HG02571 (cell line): ENCODE measurements around the gene GFM2.
"Not testable (repeated sequence)": the region's sequence is repeated elsewhere in the genome, so short reads cannot be mapped to it uniquely, and the experiment has no call there.

ENCODE experiments used
- ATAC-seq: cut with Tn5 transposase; IDR thresholded peaks from one replicate; pipeline ENCODE4 v1.9.1; 2021; ENCODE audit warnings: mild to moderate bottlenecking, moderate library complexity; ENCODE audit not compliant: unreplicated experiment

The GFM2 gene

GRCh38 chr5:74717596-74717995, 49.3 kb downstream of the GFM2 start:
- ATAC-seq = no peak

- ATAC-seq = no peak
These were observed 73.7 kb downstream of the GFM2 start for GRCh38 chr5:74693191-74693590.

- ATAC-seq = no peak
These were observed 79.8 kb downstream of the GFM2 start for GRCh38 chr5:74686962-74687751.

GRCh38 chr5:74685979-74686631, 80.8 kb downstream of the GFM2 start:
- peak; percentile 33 for ATAC-seq

- peak; percentile 90 for ATAC-seq
These were observed 81.7 kb downstream of the GFM2 start, which contains the start of gene HEXB for GRCh38 chr5:74684900-74685851. HEXB (plus strand) TSS chr5:74685233; CDS start chr5:74685261, 28 bp downstream.

GRCh38 chr5:74679966-74680365, 87.0 kb downstream of the GFM2 start:
- no peak for ATAC-seq

GRCh38 chr5:74679300-74679699, 87.6 kb downstream of the GFM2 start:
- not testable (repeated sequence) for ATAC-seq

- ATAC-seq = not testable (repeated sequence)
These were observed 88.8 kb downstream of the GFM2 start for GRCh38 chr5:74678123-74678522.

- not testable (repeated sequence) for ATAC-seq
These were observed 90.5 kb downstream of the GFM2 start for GRCh38 chr5:74676466-74676865.

- no peak for ATAC-seq
These were observed 93.7 kb downstream of the GFM2 start for GRCh38 chr5:74673011-74673790.

- ATAC-seq = no peak
These were observed 94.6 kb downstream of the GFM2 start for GRCh38 chr5:74672215-74672877.
